Lung (tissue), 12 donors: Measurements from ENCODE around the gene RAB7B. TPM values are rescaled to one million over a fixed set of nuclear protein-coding genes. Genes with fewer than 3 reads are reported as not detected.

Experiments
- ATAC-seq: fragments of 200-7000 bp; cut with Tn5 transposase; one replicate; pipeline ENCODE4 v1.9.1; 2020; ENCODE audit warnings: moderate number of reproducible peaks; ENCODE audit not compliant: insufficient read depth, low FRiP score
- DNase-seq, 3 donors: peaks; one replicate each; pipeline ENCODE4 v3.0.0-alpha.2; 2013 to 2017
- H3K27ac ChIP-seq, 2 donors: one replicate each; pipeline ENCODE4 v1.5.1; 2013; ENCODE audit warnings: mild to moderate bottlenecking in 2 of 2, moderate library complexity in 2 of 2, control low read depth in 1 of 2, inconsistent platforms in 1 of 2, low read depth in 1 of 2, low read length in 1 of 2
- H3K27me3 ChIP-seq, 3 donors: one replicate each; pipeline ENCODE4 v1.5.1; 2013; ENCODE audit warnings: low read length in 2 of 3; ENCODE audit not compliant: control insufficient read depth in 3 of 3, insufficient read depth in 3 of 3
- H3K36me3 ChIP-seq, 4 donors: one replicate each; pipeline ENCODE4 v1.5.1; 2013; ENCODE audit warnings: low read length in 4 of 4, mild to moderate bottlenecking in 1 of 4, moderate library complexity in 1 of 4; ENCODE audit not compliant: control insufficient read depth in 4 of 4, insufficient read depth in 4 of 4
- H3K4me1 ChIP-seq, 5 donors: one replicate each; pipeline ENCODE4 v1.5.1; 2013; ENCODE audit warnings: low read length in 5 of 5, mild to moderate bottlenecking in 2 of 5, moderate library complexity in 1 of 5; ENCODE audit not compliant: control insufficient read depth in 5 of 5, insufficient read depth in 5 of 5
- H3K4me3 ChIP-seq: one replicate; pipeline ENCODE4 v1.5.1; 2013; ENCODE audit warnings: mild to moderate bottlenecking, control low read depth, moderate library complexity
- H3K9ac ChIP-seq, 2 donors: one replicate each; pipeline ENCODE4 v1.5.1; 2013; ENCODE audit warnings: low read length in 2 of 2, control low read depth in 1 of 2; ENCODE audit not compliant: insufficient read depth in 1 of 2
- H3K9me3 ChIP-seq, 4 donors: one replicate each; pipeline ENCODE4 v1.5.1; 2013; ENCODE audit warnings: low read length in 3 of 4, mild to moderate bottlenecking in 1 of 4, moderate library complexity in 1 of 4; ENCODE audit not compliant: control insufficient read depth in 4 of 4, insufficient read depth in 3 of 4
- CTCF ChIP-seq: IDR thresholded peaks from 2 replicates; pipeline ENCODE4 v1.5.1; 2012; ENCODE audit warnings: mild to moderate bottlenecking; ENCODE audit errors: control extremely low read depth, extremely low read depth
- WGBS, 2 donors: extraction: QIAGEN DNeasy Blood & Tissue Kit; methylation state at CpG; one replicate each; pipeline ENCODE4 v1.1.7; 2013; 5-methylcytosine and 5-hydroxymethylcytosine counted together
- polyA plus RNA-seq, 2 donors: library from polyadenylated mRNA; stranded (reverse); fragments of 200-250 nt; gene quantifications; one replicate each; pipeline ENCODE4 v1.2.1, GENCODE V29; 2013
- total RNA-seq, 2 donors: library from RNA; depleted of rRNA in 1 of 2; stranded (reverse); fragments of >200 nt in 1 of 2; gene quantifications; one replicate each; pipeline ENCODE4 v1.2.1, GENCODE V29; 2014 to 2021
- donor health status: control.
- donor health status: control.
- donor health status: Bipolar disorder and iron deficiency.
- donor health status: healthy.
- donor health status: DM: yes; HTN: yes; CAD: no.

RAB7B gene
- total and polyA plus RNA-seq, 4 donors = 3.4 to 16.2 (median 4.4) TPM

GRCh38 chr1:206012086-206012859 is 9.1 kb upstream of the RAB7B start:
- DNase-seq = peak; percentile 31 to 39 (median 35)
- 37 to 60% methylated on average over 17 of the region's 17 CpGs for WGBS, 2 donors
- Histone ChIP-seq H3K4me3 (no peak overlapping the region), H3K36me3 (peaks cover 0 to 2% (median 0%) of the 10 kb centered on the region in 4 donors), H3K27me3 (no peaks in the 10 kb centered on the region), H3K9me3 (no peaks in the 10 kb centered on the region), H3K27ac (peak overlapping the region in 1 of 2 donors; percentile 28), H3K9ac (no peak overlapping the region), H3K4me1 (no peaks in the 10 kb centered on the region)
- peak; percentile 76 for ATAC-seq
- TF ChIP-seq CTCF = no peak

GRCh38 chr1:206011057-206011456 is 7.9 kb upstream of the RAB7B start:
- Histone ChIP-seq H3K36me3 (peaks cover 0 to 2% (median 0%) of the 10 kb centered on the region in 4 donors), H3K27me3 (no peaks in the 10 kb centered on the region), H3K27ac (no peak overlapping the region), H3K9ac (no peak overlapping the region), H3K4me3 (no peak overlapping the region), H3K4me1 (no peaks in the 10 kb centered on the region), H3K9me3 (no peaks in the 10 kb centered on the region)
- DNase-seq (no peak), ATAC-seq (no peak)
- WGBS, 2 donors = 85 to 94% methylated on average over 8 of the region's 8 CpGs
- no peak for TF ChIP-seq CTCF

- no peak overlapping the region for H3K4me3 ChIP-seq
- DNase-seq = no peak
- H3K4me1 ChIP-seq = peaks cover 0 to 1% (median 0%) of the 10 kb centered on the region in 5 donors
- WGBS, 2 donors = 70 to 82% methylated on average over 5 of the region's 5 CpGs
- no peaks in the 10 kb centered on the region for H3K9me3 ChIP-seq
- H3K9ac ChIP-seq = no peak overlapping the region
- no peak for TF ChIP-seq CTCF
- no peak for ATAC-seq
- H3K36me3 ChIP-seq = peaks cover 0 to 2% (median 0%) of the 10 kb centered on the region in 4 donors
- H3K27ac ChIP-seq = no peak overlapping the region
- no peaks in the 10 kb centered on the region for H3K27me3 ChIP-seq
Observed at GRCh38 chr1:206010060-206010459, 6.9 kb upstream of the RAB7B start.
